Right ventricle myocardium inferior (tissue), 1 donor: ENCODE measurements around the gene CLEC14A. TPM values are rescaled to one million over a fixed set of nuclear protein-coding genes. Genes with fewer than 3 reads are reported as not detected.
A peak's percentile ranks its signal among the peaks of the same experiment; 100 is the strongest.

ENCODE experiments used
- ATAC-seq: fragments of 200-7000 bp; cut with Tn5 transposase; one replicate; pipeline ENCODE4 v1.9.1; 2020; ENCODE audit warnings: mild to moderate bottlenecking, moderate library complexity
- DNase-seq: peaks from one replicate; pipeline ENCODE4 v3.0.0; 2021; ENCODE audit errors: missing footprints
- intact Hi-C: fragments of 100-400 bp; cut with DNase I; formaldehyde crosslinking; loops from one replicate; pipeline ENCODE4 v1.11.0; 2022
- long read RNA-seq: library from polyadenylated mRNA; unstranded; transcript quantifications from one replicate; pipeline ENCODE4 v2.0.0, GENCODE V29; 2021
- total RNA-seq: library from RNA; stranded (reverse); fragmentation: NEBNext Ultra II Directional; extraction: Animal tissue kit (Norgen Biotek cat#: 25700); gene quantifications from one replicate; pipeline ENCODE4 v1.2.1, GENCODE V29; 2021
- donor health status: DM: no; HTN: yes; CAD: no; lungs with severe emphysema.

Gene CLEC14A
- 32.0 TPM for total RNA-seq
- long read RNA-seq, transcript CLEC14A-201 (1 exons, 2,267 nt): major isoform, 39 of 39 reads
- long read RNA-seq, partial matches to known transcripts: 0 of 39 reads
- long read RNA-seq, other reads (novel, unspliced or antisense): 0 of 39 reads

GRCh38 chr14:38255673-38256532 lies at the start of gene CLEC14A:
TSS of gene CLEC14A (minus strand) at chr14:38256093. CDS start at chr14:38256022, 71 bp downstream.
- intact Hi-C loops: loop anchor here (1.0 to 5.0 kb wide), 3 partner anchors 34 to 111 kb away; no protein-coding TSS in a partner anchor
- ATAC-seq (peak; percentile 90), DNase-seq (peak; percentile 87)

- DNase-seq: no peak
- intact Hi-C loops: no loop called here
Observed at GRCh38 chr14:38302966-38303365, 47.1 kb upstream of the CLEC14A start.

GRCh38 chr14:38302034-38302433 lies 46.1 kb upstream of the CLEC14A start:
- DNase-seq (no peak), ATAC-seq (no peak)
- intact Hi-C loops: no loop called here

More at GRCh38 chr14:38302966-38303365, 47.1 kb upstream of the CLEC14A start:
- ATAC-seq: no peak

GRCh38 chr14:38297681-38298080 lies 41.8 kb upstream of the CLEC14A start:
- intact Hi-C loops: no loop called here
- no peak for DNase-seq
- no peak for ATAC-seq

- no peak for DNase-seq
- intact Hi-C loops: no loop called here
- ATAC-seq: no peak
Observed at GRCh38 chr14:38291681-38292467, 36.0 kb upstream of the CLEC14A start.

- no peak for DNase-seq
- intact Hi-C loops: loop anchor here (1.0 kb wide), 1 partner anchor 34 kb away; the partner anchor contains the start of gene CLEC14A
- ATAC-seq: peak; percentile 44
Observed at GRCh38 chr14:38290601-38291188, 34.8 kb upstream of the CLEC14A start.

- ATAC-seq: no peak
- intact Hi-C loops: no loop called here
- no peak for DNase-seq
Observed at GRCh38 chr14:38286452-38286851, 30.6 kb upstream of the CLEC14A start.

- ATAC-seq (no peak), DNase-seq (no peak)
- intact Hi-C loops: no loop called here
Observed at GRCh38 chr14:38285962-38286361, 30.1 kb upstream of the CLEC14A start.

GRCh38 chr14:38282936-38283335 lies 27.0 kb upstream of the CLEC14A start:
- intact Hi-C loops: no loop called here
- no peak for ATAC-seq
- DNase-seq: no peak

- ATAC-seq: no peak
- intact Hi-C loops: no loop called here
- DNase-seq: no peak
Observed at GRCh38 chr14:38280081-38280480, 24.2 kb upstream of the CLEC14A start.

GRCh38 chr14:38279572-38279971 lies 23.7 kb upstream of the CLEC14A start:
- ATAC-seq (no peak), DNase-seq (no peak)
- intact Hi-C loops: no loop called here

- ATAC-seq (no peak), DNase-seq (no peak)
- intact Hi-C loops: no loop called here
Observed at GRCh38 chr14:38278035-38278434, 22.1 kb upstream of the CLEC14A start.

- DNase-seq: no peak
- intact Hi-C loops: no loop called here
- ATAC-seq: no peak
Observed at GRCh38 chr14:38262844-38263243, 7.0 kb upstream of the CLEC14A start.

GRCh38 chr14:38261620-38262019 lies 5.7 kb upstream of the CLEC14A start:
- no peak for DNase-seq
- intact Hi-C loops: no loop called here
- no peak for ATAC-seq

- DNase-seq (no peak), ATAC-seq (no peak)
- intact Hi-C loops: loop anchor here (5.0 kb wide), 2 partner anchors 55 to 110 kb away; no protein-coding TSS in a partner anchor
Observed at GRCh38 chr14:38257507-38257906, 1.6 kb upstream of the CLEC14A start.

GRCh38 chr14:38256533-38256840 lies 594 bp upstream of the CLEC14A start:
- ATAC-seq (peak; percentile 79), DNase-seq (no peak)
- intact Hi-C loops: loop anchor here (1.0 to 5.0 kb wide), 3 partner anchors 34 to 111 kb away; no protein-coding TSS in a partner anchor

- DNase-seq (peak; percentile 75), ATAC-seq (peak; percentile 14)
- intact Hi-C loops: loop anchor here (5.0 kb wide), 2 partner anchors 57 to 112 kb away; no protein-coding TSS in a partner anchor
Observed at GRCh38 chr14:38255408-38255672, 553 bp downstream of the CLEC14A start.

GRCh38 chr14:38254571-38255407 lies 1.1 kb downstream of the CLEC14A start:
- no peak for DNase-seq
- intact Hi-C loops: loop anchor here (5.0 kb wide), 2 partner anchors 58 to 113 kb away; no protein-coding TSS in a partner anchor
- ATAC-seq: no peak
